Loucy (cell line): ENCODE measurements around the gene ACAT2.
"Not testable (repeated sequence)": the region's sequence is repeated elsewhere in the genome, so short reads cannot be mapped to it uniquely, and the experiment has no call there.

Experiments used
- CTCF ChIP-seq: fragments of 200-600 bp; sonication (generic); conservative IDR thresholded peaks from 2 replicates; pipeline ENCODE4 v1.5.1; 2014; ENCODE audit warnings: mild to moderate bottlenecking, antibody characterized with exemption, low read length
- EZH2phosphoT487 ChIP-seq: fragments of 200-600 bp; IDR thresholded peaks from 2 replicates; pipeline ENCODE4 v1.6.1; 2018; ENCODE audit warnings: antibody characterized with exemption, mild to moderate bottlenecking, moderate library complexity, borderline replicate concordance

GRCh38 chr6:159721981-159722380 lies 39.9 kb upstream of the ACAT2 start:
- TF ChIP-seq CTCF, EZH2phosphoT487: not testable (repeated sequence)
